Panc1 (cell line): Measurements from ENCODE around the gene AHSG.
"Not testable (repeated sequence)": the region's sequence is repeated elsewhere in the genome, so short reads cannot be mapped to it uniquely, and the experiment has no call there.

Experiments used
- POLR2AphosphoS5 ChIP-seq: IDR thresholded peaks from 2 replicates; pipeline ENCODE4 v1.6.1; 2012; ENCODE audit warnings: mild to moderate bottlenecking, low read depth, low read length, moderate library complexity
- TF ChIP-seq, protein P1 (sequence below): fragments of 450-650 bp; IDR thresholded peaks from 2 replicates; pipeline ENCODE4 v1.5.1; 2017; ENCODE audit warnings: mild to moderate bottlenecking

DNA sequence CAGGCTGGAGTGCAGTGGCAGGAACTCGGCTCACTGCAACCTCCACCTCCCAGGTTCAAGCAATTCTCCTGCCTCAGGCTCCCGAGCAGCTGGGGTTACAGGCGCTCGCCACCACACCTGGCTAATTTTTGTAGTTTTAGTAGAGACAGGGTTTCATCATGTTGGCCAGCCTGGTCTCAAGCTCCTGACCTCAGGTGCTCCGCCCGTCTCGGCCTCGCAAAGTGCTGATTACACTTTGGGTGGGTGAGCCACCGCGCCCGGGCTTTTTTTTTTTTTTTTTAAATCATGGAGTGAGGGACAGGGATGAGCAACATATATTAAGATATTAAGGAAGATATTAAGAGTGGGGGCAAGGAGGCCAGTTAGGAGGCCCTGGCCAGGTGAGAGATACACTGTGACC is 43.5 kb upstream of the AHSG start:
- TF ChIP-seq, protein P1, sequence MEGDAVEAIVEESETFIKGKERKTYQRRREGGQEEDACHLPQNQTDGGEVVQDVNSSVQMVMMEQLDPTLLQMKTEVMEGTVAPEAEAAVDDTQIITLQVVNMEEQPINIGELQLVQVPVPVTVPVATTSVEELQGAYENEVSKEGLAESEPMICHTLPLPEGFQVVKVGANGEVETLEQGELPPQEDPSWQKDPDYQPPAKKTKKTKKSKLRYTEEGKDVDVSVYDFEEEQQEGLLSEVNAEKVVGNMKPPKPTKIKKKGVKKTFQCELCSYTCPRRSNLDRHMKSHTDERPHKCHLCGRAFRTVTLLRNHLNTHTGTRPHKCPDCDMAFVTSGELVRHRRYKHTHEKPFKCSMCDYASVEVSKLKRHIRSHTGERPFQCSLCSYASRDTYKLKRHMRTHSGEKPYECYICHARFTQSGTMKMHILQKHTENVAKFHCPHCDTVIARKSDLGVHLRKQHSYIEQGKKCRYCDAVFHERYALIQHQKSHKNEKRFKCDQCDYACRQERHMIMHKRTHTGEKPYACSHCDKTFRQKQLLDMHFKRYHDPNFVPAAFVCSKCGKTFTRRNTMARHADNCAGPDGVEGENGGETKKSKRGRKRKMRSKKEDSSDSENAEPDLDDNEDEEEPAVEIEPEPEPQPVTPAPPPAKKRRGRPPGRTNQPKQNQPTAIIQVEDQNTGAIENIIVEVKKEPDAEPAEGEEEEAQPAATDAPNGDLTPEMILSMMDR: not testable (repeated sequence)
- not testable (repeated sequence) for TF ChIP-seq POLR2AphosphoS5
